Liver (tissue), 9 donors: ENCODE measurements around the gene MGAT5. TPM values are rescaled to one million over a fixed set of nuclear protein-coding genes. Genes with fewer than 3 reads are reported as not detected.

ENCODE experiments used
- DNase-seq: peaks from one replicate; pipeline ENCODE4 v3.0.0-alpha.2; 2017; ENCODE audit warnings: low spot score
- H3K27ac ChIP-seq, 2 donors: one replicate each; pipeline ENCODE4 v1.7.0; 2013; ENCODE audit warnings: inconsistent platforms in 2 of 2, low read length in 2 of 2, control low read depth in 1 of 2, low read depth in 1 of 2, mild to moderate bottlenecking in 1 of 2
- H3K27me3 ChIP-seq, 4 donors: one replicate each; pipeline versions ENCODE4 v1.6.1 to v1.7.0; 2013; ENCODE audit warnings: low read length in 3 of 4, inconsistent platforms in 1 of 4, mild to moderate bottlenecking in 1 of 4, moderate library complexity in 1 of 4; ENCODE audit not compliant: control insufficient read depth in 4 of 4, insufficient read depth in 4 of 4
- H3K36me3 ChIP-seq, 4 donors: one replicate each; pipeline versions ENCODE4 v1.6.1 to v1.7.0; 2013; ENCODE audit warnings: low read length in 3 of 4, mild to moderate bottlenecking in 3 of 4, low read depth in 1 of 4, moderate library complexity in 1 of 4; ENCODE audit not compliant: control insufficient read depth in 4 of 4, insufficient read depth in 3 of 4
- H3K4me1 ChIP-seq, 4 donors: one replicate each; pipeline versions ENCODE4 v1.6.1 to v1.7.0; 2013; ENCODE audit warnings: low read length in 3 of 4, mild to moderate bottlenecking in 3 of 4, moderate library complexity in 1 of 4; ENCODE audit not compliant: control insufficient read depth in 4 of 4, insufficient read depth in 4 of 4
- H3K4me3 ChIP-seq, 3 donors: one replicate each; pipeline versions ENCODE4 v1.6.1 to v1.7.0; 2013; ENCODE audit warnings: low read length in 3 of 3, control low read depth in 1 of 3, low read depth in 1 of 3, mild to moderate bottlenecking in 1 of 3
- H3K9ac ChIP-seq, 2 donors: one replicate each; pipeline ENCODE4 v1.7.0; 2013; ENCODE audit warnings: low read length in 2 of 2, mild to moderate bottlenecking in 2 of 2, moderate library complexity in 2 of 2, control low read depth in 1 of 2, low read depth in 1 of 2
- H3K9me3 ChIP-seq, 4 donors: one replicate each; pipeline versions ENCODE4 v1.6.1 to v1.7.0; 2013; ENCODE audit warnings: low read length in 3 of 4; ENCODE audit not compliant: control insufficient read depth in 4 of 4
- CTCF ChIP-seq: fragments of 150-350 bp; IDR thresholded peaks from 2 replicates; pipeline ENCODE4 v1.5.1; 2017; ENCODE audit warnings: improper control_type of control experiment, low read depth, low read length; ENCODE audit not compliant: missing input control
- EGR1 ChIP-seq, 2 donors: IDR thresholded peaks; 2 replicates each; pipeline ENCODE4 v1.6.1; 2016 to 2018; ENCODE audit warnings: antibody characterized with exemption in 2 of 2, low read depth in 2 of 2
- FOXA1 ChIP-seq: IDR thresholded peaks from 2 replicates; pipeline ENCODE4 v1.6.1; 2016; ENCODE audit warnings: antibody characterized with exemption
- FOXA2 ChIP-seq: IDR thresholded peaks from 2 replicates; pipeline ENCODE4 v1.6.1; 2016; ENCODE audit warnings: antibody characterized with exemption
- GABPA ChIP-seq, 2 donors: IDR thresholded peaks in 1 of 2; conservative IDR thresholded peaks in 1 of 2; 2 replicates each; pipeline ENCODE4 v1.6.1; 2016; ENCODE audit warnings: antibody characterized with exemption in 2 of 2, mild to moderate bottlenecking in 1 of 2, moderate library complexity in 1 of 2
- HNF4G ChIP-seq: IDR thresholded peaks from 2 replicates; pipeline ENCODE4 v1.6.1; 2016; ENCODE audit warnings: antibody characterized with exemption
- JUND ChIP-seq, 2 donors: IDR thresholded peaks; 2 replicates each; pipeline ENCODE4 v1.6.1; 2016; ENCODE audit warnings: antibody characterized with exemption in 2 of 2
- NR2F2 ChIP-seq: IDR thresholded peaks from 2 replicates; pipeline ENCODE4 v1.6.1; 2016; ENCODE audit warnings: antibody characterized with exemption
- RAD21 ChIP-seq, 2 donors: IDR thresholded peaks; 2 replicates each; pipeline ENCODE4 v1.6.1; 2016; ENCODE audit warnings: antibody characterized with exemption in 2 of 2, mild to moderate bottlenecking in 2 of 2
- REST ChIP-seq: IDR thresholded peaks from 2 replicates; pipeline ENCODE4 v1.6.1; 2016; ENCODE audit warnings: antibody characterized with exemption, mild to moderate bottlenecking
- RXRA ChIP-seq, 2 donors: IDR thresholded peaks; 2 replicates each; pipeline ENCODE4 v1.6.1; 2017 to 2018; ENCODE audit warnings: antibody characterized with exemption in 2 of 2, mild to moderate bottlenecking in 1 of 2
- SP1 ChIP-seq: IDR thresholded peaks from 2 replicates; pipeline ENCODE4 v1.6.1; 2018; ENCODE audit warnings: antibody characterized with exemption, mild to moderate bottlenecking
- YY1 ChIP-seq: IDR thresholded peaks from 2 replicates; pipeline ENCODE4 v1.6.1; 2016; ENCODE audit warnings: antibody characterized with exemption, mild to moderate bottlenecking
- WGBS: extraction: QIAGEN DNeasy Blood & Tissue Kit; methylation state at CpG from one replicate; pipeline ENCODE4 v1.1.7; 2013; 5-methylcytosine and 5-hydroxymethylcytosine counted together
- polyA plus RNA-seq, 2 donors: library from polyadenylated mRNA; stranded (reverse) in 1 of 2; unstranded in 1 of 2; fragments of 200-250 nt in 1 of 2; fragments of >200 nt in 1 of 2; fragmentation: Nextera tagmentation in 1 of 2; extraction: Ambion mirVana in 1 of 2; gene quantifications; one replicate each; pipeline versions ENCODE4 v1.2.1 to v1.2.3, GENCODE V29; 2013 to 2015
- total RNA-seq, 2 donors: library from RNA; depleted of rRNA; stranded (reverse); fragments of >200 nt; gene quantifications; one replicate each; pipeline ENCODE4 v1.2.3, GENCODE V29; 2014
- TF ChIP-seq, protein P1 (sequence below): IDR thresholded peaks from 2 replicates; pipeline ENCODE4 v1.6.1; 2016; ENCODE audit warnings: antibody characterized with exemption
- TF ChIP-seq, protein P2 (sequence below): IDR thresholded peaks from 2 replicates; pipeline ENCODE4 v1.6.1; 2016; ENCODE audit warnings: antibody characterized with exemption
- TF ChIP-seq, protein P3 (sequence below): IDR thresholded peaks from 2 replicates; pipeline ENCODE4 v1.6.1; 2016; ENCODE audit warnings: antibody characterized with exemption
- donor health status: healthy.
- donor health status: healthy.
- donor health status: healthy.
- donor health status: healthy.
- donor health status: healthy.

The MGAT5 gene
- total and polyA plus RNA-seq, 4 donors = 1.8 to 12.7 (median 5.6) TPM

DNA sequence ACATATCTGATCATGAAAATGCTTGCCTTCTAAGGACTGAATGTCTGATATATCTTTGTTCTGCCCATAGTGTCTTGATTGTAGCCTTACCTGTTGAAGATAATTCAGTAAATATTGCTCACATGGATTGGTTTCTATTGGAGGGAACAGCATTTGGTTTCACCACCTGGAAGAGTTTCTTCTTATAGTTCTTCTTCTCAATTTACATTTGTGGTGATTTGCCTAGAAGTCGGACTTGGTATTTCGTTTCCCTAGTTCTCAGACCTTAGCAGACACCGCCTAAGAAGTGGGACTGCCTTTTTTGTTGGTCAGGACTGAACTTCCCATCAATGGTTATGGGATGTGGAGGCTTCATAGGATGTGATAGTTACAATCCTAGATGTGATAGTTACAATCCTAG, 20.2 kb downstream of the MGAT5 start:
- Histone ChIP-seq H3K27ac (no peak overlapping the region), H3K9me3 (no peaks in the 10 kb centered on the region), H3K27me3 (no peaks in the 10 kb centered on the region), H3K9ac (no peak overlapping the region), H3K36me3 (peaks cover 0 to 4% (median 0%) of the 10 kb centered on the region in 4 donors), H3K4me3 (no peak overlapping the region), H3K4me1 (no peaks in the 10 kb centered on the region)
- TF ChIP-seq JUND (IDR thresholded peaks at IDR 0.05) (no peak), GABPA (IDR thresholded peaks at IDR 0.05 in 1 of 2, conservative IDR thresholded peaks at IDR 0.05 in 1 of 2) (no peak), FOXA1 (no peak), YY1 (no peak), NR2F2 (no peak), FOXA2 (no peak), RAD21 (IDR thresholded peaks at IDR 0.05) (no peak), EGR1 (IDR thresholded peaks at IDR 0.05; ENCODE audit: low read depth in 2 of 2) (no peak), REST (no peak)
- TF ChIP-seq, protein P1, sequence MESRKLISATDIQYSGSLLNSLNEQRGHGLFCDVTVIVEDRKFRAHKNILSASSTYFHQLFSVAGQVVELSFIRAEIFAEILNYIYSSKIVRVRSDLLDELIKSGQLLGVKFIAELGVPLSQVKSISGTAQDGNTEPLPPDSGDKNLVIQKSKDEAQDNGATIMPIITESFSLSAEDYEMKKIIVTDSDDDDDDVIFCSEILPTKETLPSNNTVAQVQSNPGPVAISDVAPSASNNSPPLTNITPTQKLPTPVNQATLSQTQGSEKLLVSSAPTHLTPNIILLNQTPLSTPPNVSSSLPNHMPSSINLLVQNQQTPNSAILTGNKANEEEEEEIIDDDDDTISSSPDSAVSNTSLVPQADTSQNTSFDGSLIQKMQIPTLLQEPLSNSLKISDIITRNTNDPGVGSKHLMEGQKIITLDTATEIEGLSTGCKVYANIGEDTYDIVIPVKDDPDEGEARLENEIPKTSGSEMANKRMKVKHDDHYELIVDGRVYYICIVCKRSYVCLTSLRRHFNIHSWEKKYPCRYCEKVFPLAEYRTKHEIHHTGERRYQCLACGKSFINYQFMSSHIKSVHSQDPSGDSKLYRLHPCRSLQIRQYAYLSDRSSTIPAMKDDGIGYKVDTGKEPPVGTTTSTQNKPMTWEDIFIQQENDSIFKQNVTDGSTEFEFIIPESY = no peak
- TF ChIP-seq, protein P2, sequence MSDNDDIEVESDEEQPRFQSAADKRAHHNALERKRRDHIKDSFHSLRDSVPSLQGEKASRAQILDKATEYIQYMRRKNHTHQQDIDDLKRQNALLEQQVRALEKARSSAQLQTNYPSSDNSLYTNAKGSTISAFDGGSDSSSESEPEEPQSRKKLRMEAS = no peak
- DNase-seq = no peak
- 97% methylated on average over 3 of the region's 3 CpGs for WGBS

GRCh38 chr2:134275058-134275862, 21.4 kb downstream of the MGAT5 start:
- H3K4me1 ChIP-seq = no peaks in the 10 kb centered on the region
- TF ChIP-seq EGR1 (IDR thresholded peaks at IDR 0.05; ENCODE audit: low read depth in 2 of 2) (no peak), GABPA (IDR thresholded peaks at IDR 0.05 in 1 of 2, conservative IDR thresholded peaks at IDR 0.05 in 1 of 2) (no peak), REST (no peak), RXRA (IDR thresholded peaks at IDR 0.05) (no peak), SP1 (no peak), FOXA1 (no peak), CTCF (no peak), NR2F2 (no peak), FOXA2 (no peak), JUND (IDR thresholded peaks at IDR 0.05) (no peak), RAD21 (IDR thresholded peaks at IDR 0.05) (no peak), HNF4G (no peak)
- TF ChIP-seq, protein P3, sequence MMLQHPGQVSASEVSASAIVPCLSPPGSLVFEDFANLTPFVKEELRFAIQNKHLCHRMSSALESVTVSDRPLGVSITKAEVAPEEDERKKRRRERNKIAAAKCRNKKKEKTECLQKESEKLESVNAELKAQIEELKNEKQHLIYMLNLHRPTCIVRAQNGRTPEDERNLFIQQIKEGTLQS = no peak
- TF ChIP-seq, protein P1 = no peak

More at GRCh38 chr2:134275058-134275862, 21.4 kb downstream of the MGAT5 start:
- 93% methylated on average over 7 of the region's 7 CpGs for WGBS
- no peak overlapping the region for H3K9ac ChIP-seq
- no peak overlapping the region for H3K4me3 ChIP-seq
- H3K9me3 ChIP-seq = no peaks in the 10 kb centered on the region
- H3K36me3 ChIP-seq = peaks cover 0 to 4% (median 0%) of the 10 kb centered on the region in 4 donors
- H3K27me3 ChIP-seq = no peaks in the 10 kb centered on the region
- H3K27ac ChIP-seq = no peak overlapping the region
- no peak for DNase-seq
